K562 (cell line): ENCODE results near the gene SLC30A7. TPM values are rescaled to one million over a fixed set of nuclear protein-coding genes. Genes with fewer than 3 reads are reported as not detected.
A peak's percentile ranks its signal among the peaks of the same experiment; 100 is the strongest.

Experiments used
- JUN ChIP-seq, 2 experiments: sonication (generic) in 1 of 2; formaldehyde crosslinking in 1 of 2; IDR thresholded peaks; 2 replicates each; pipeline versions ENCODE4 v1.6.1 to v1.8.0; 2012 to 2022; ENCODE audit warnings: borderline replicate concordance in 2 of 2, mild to moderate bottlenecking in 2 of 2, improper control_type of control experiment in 1 of 2, low read depth in 1 of 2, low read length in 1 of 2, missing genetic modification reagents in 1 of 2
- PREB ChIP-seq: sonication (generic); formaldehyde crosslinking; IDR thresholded peaks from 2 replicates; pipeline ENCODE4 v1.8.1; 2023; ENCODE audit warnings: mild to moderate bottlenecking, missing genetic modification reagents
- REST ChIP-seq, 2 experiments: fragments of 450-650 bp; formaldehyde crosslinking in 1 of 2; IDR thresholded peaks; 2 replicates each; pipeline versions ENCODE4 v1.4.0 to v1.6.1; 2014 to 2020; ENCODE audit warnings: mild to moderate bottlenecking in 2 of 2, borderline replicate concordance in 1 of 2, low read depth in 1 of 2
- XRCC4 ChIP-seq: IDR thresholded peaks from one replicate; pipeline ENCODE4 v1.6.1; 2011; ENCODE audit not compliant: insufficient read depth, insufficient read length; ENCODE audit errors: extremely low read depth
- ZBED1 ChIP-seq: IDR thresholded peaks from 2 replicates; pipeline ENCODE4 v1.6.1; 2014
- polyA plus RNA-seq, 8 experiments: library from polyadenylated mRNA; depleted of rRNA in 4 of 8; stranded (reverse) in 5 of 8; unstranded in 3 of 8; fragments of >200 nt; fragmentation: Nextera tagmentation in 2 of 8; fragmentation: Illumina TruSeq in 1 of 8; extraction: Ambion mirVana in 2 of 8; extraction: Trizol in 1 of 8; gene quantifications; 2 replicates each; pipeline versions ENCODE4 v1.2.1 to v1.2.3, GENCODE V29; 2011 to 2014; ENCODE audit warnings: inconsistent platforms in 1 of 8, missing spikeins in 1 of 8
- total RNA-seq, 7 experiments: library from RNA; depleted of rRNA in 6 of 7; stranded (reverse); fragments of >200 nt in 6 of 7; fragmentation: Illumina TruSeq in 2 of 7; extraction: Trizol in 2 of 7; gene quantifications; 2 replicates each; pipeline versions ENCODE4 v1.2.1 to v1.2.3, GENCODE V29; 2011 to 2021; ENCODE audit warnings: low replicate concordance in 1 of 7

The SLC30A7 gene
- total and polyA plus RNA-seq, 9 of the 15 experiments (the other 6 are each of a cell fraction or from before 2014, with no cell fraction given) = 3.5 to 17.1 (median 7.2) TPM

DNA sequence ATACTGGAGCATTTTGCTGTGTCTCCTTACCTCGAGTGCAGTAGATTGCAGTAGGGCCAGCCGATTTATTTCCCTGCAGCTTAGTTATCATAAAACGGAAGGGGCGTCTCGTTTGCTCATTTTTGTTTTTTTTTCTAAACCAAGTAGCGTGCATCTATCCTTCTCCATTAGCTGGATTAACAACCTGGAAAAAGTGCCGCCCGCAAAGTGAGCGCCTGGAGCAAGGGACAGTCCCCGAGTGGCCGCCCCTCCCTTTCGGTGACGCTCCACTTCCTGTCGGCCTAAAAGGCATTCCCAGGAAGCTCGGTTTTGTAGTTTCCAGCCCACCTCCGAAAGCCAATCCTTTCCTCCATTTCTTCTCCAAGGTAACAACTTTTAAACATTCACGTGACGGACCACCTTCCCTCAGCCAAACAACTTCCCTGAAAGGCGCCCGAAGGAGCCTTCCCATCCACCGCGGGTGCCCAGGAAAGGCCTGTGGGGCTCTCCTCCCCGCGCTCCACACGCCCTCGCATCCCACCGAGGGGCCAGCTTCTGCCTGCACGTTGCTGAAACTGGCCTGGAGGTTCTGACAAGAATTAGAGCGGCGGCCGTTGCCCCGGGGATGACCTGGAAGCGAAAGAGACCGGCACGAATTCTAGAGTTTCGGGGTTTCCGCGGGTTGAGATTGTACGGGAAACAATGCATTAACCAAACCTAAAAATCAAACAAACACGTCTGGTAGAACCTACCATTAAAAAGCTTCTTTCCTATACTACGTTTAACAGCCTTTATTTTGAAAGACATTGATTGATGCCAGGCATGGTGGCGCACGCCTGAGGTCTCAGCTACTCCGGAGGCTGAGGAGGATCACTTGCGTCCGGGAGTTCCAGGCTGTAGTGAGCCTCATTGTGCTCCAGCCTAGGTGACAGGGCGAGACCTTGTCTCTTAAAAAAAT is 1.0 kb upstream of the SLC30A7 start, which contains the start of gene EXTL2 (continued):
- TF ChIP-seq JUN (IDR thresholded peaks at IDR 0.05; ENCODE audit: borderline replicate concordance, low read depth, low read length) (0 out of 2 replicates have a peak, but pooled peaks have one; percentile 7), JUN (CRISPR knock-in tag; IDR thresholded peaks at IDR 0.05; ENCODE audit: borderline replicate concordance) (no peak), ZBED1 (no peak), XRCC4 (no peak), PREB (CRISPR knock-in tag) (0 out of 2 replicates have a peak, but pooled peaks have one; percentile 19), REST (IDR thresholded peaks at IDR 0.05; ENCODE audit: borderline replicate concordance) (no peak), REST (CRISPR knock-in tag; IDR thresholded peaks at IDR 0.05; ENCODE audit: low read depth) (no peak)
- TF ChIP-seq, all 486 proteins: peak for 77
